Activated naive CD4-positive, alpha-beta T cell treated with anti-CD3 and anti-CD28 coated beads, Interleukin-2, amount 10 ng/mL, durations not matched to agents 7 days and 5 days (primary cell): ENCODE results near the gene RCOR3.
"Not testable (repeated sequence)": the region's sequence is repeated elsewhere in the genome, so short reads cannot be mapped to it uniquely, and the experiment has no call there.

Experiments
- CTCF ChIA-PET: fragments of 350-600 bp; sonication (Branson Sonifier 250); formaldehyde crosslinking; loops from one replicate; lab custom pipeline; 2021; ENCODE audit warnings: antibody characterized with exemption; lab: Charles Lee
- DNase-seq: peaks from one replicate; pipeline ENCODE4 v3.0.0-alpha.2; 2020
- H3K27ac Mint-ChIP-seq: one replicate; pipeline ENCODE4 v1.8.0; 2021; ENCODE audit warnings: mild to moderate bottlenecking, moderate library complexity, mixed read lengths
- H3K27me3 Mint-ChIP-seq: one replicate; pipeline ENCODE4 v1.8.0; 2021; ENCODE audit warnings: mild to moderate bottlenecking, mixed read lengths
- H3K36me3 Mint-ChIP-seq: one replicate; pipeline ENCODE4 v1.8.0; 2021; ENCODE audit warnings: mixed read lengths
- H3K4me1 Mint-ChIP-seq: one replicate; pipeline ENCODE4 v1.8.0; 2021; ENCODE audit warnings: mixed read lengths
- H3K4me3 Mint-ChIP-seq: one replicate; pipeline ENCODE4 v1.8.0; 2021; ENCODE audit warnings: mild to moderate bottlenecking, moderate library complexity, mixed read lengths
- H3K9me3 Mint-ChIP-seq: one replicate; pipeline ENCODE4 v1.8.0; 2021; ENCODE audit warnings: mixed read lengths

Gene RCOR3

GRCh38 chr1:211241071-211241470 is 18.1 kb upstream of the RCOR3 start:
- DNase-seq, result no peak
- H3K36me3 Mint-ChIP-seq, result no peaks in the 10 kb centered on the region
- H3K27me3 Mint-ChIP-seq, result peaks cover 10% of the 10 kb centered on the region
- no peak overlapping the region for H3K4me3 Mint-ChIP-seq
- no peaks in the 10 kb centered on the region for H3K9me3 Mint-ChIP-seq
- H3K4me1 Mint-ChIP-seq, result no peaks in the 10 kb centered on the region
- CTCF ChIA-PET, result no interaction called here
- no peak overlapping the region for H3K27ac Mint-ChIP-seq

- DNase-seq, H3K4me3 Mint-ChIP-seq, H3K4me1 Mint-ChIP-seq, H3K9me3 Mint-ChIP-seq, CTCF ChIA-PET, H3K36me3 Mint-ChIP-seq, H3K27ac Mint-ChIP-seq: not testable (repeated sequence)
- peaks cover 14% of the 10 kb centered on the region for H3K27me3 Mint-ChIP-seq
Measured at GRCh38 chr1:211243639-211244038, 15.5 kb upstream of the RCOR3 start.

- H3K36me3 Mint-ChIP-seq, result not testable (repeated sequence)
Measured at GRCh38 chr1:211246583-211246982, 12.6 kb upstream of the RCOR3 start.

GRCh38 chr1:211247921-211248320 is 11.2 kb upstream of the RCOR3 start:
- H3K27ac Mint-ChIP-seq, result no peak overlapping the region
- peaks cover 18% of the 10 kb centered on the region for H3K27me3 Mint-ChIP-seq
- DNase-seq, result no peak
- H3K9me3 Mint-ChIP-seq, result no peaks in the 10 kb centered on the region
- H3K4me1 Mint-ChIP-seq, result peaks cover 4% of the 10 kb centered on the region
- H3K4me3 Mint-ChIP-seq, result no peak overlapping the region
- H3K36me3 Mint-ChIP-seq, result no peaks in the 10 kb centered on the region
- CTCF ChIA-PET, result interaction anchor here (1.3 to 1.4 kb wide), 2 partner anchors 112 to 801 kb away, joined by 3 to 4 read pairs; no protein-coding TSS in a partner anchor

More at GRCh38 chr1:211246583-211246982, 12.6 kb upstream of the RCOR3 start:
- H3K27ac Mint-ChIP-seq, H3K9me3 Mint-ChIP-seq, H3K4me3 Mint-ChIP-seq, H3K4me1 Mint-ChIP-seq, CTCF ChIA-PET, DNase-seq: not testable (repeated sequence)
- H3K27me3 Mint-ChIP-seq, result peaks cover 14% of the 10 kb centered on the region

GRCh38 chr1:211249611-211250010 is 9.6 kb upstream of the RCOR3 start:
- H3K27ac Mint-ChIP-seq, H3K4me1 Mint-ChIP-seq, CTCF ChIA-PET, H3K4me3 Mint-ChIP-seq, H3K9me3 Mint-ChIP-seq, H3K36me3 Mint-ChIP-seq, DNase-seq: not testable (repeated sequence)
- H3K27me3 Mint-ChIP-seq, result peaks cover 12% of the 10 kb centered on the region

- H3K4me3 Mint-ChIP-seq, result peak overlapping the region; percentile 77
- peak overlapping the region; percentile 96 for H3K27ac Mint-ChIP-seq
- CTCF ChIA-PET, result interaction anchor here (1.3 to 2.0 kb wide), 2 partner anchors 66 to 122 kb away, joined by 3 to 5 read pairs; no protein-coding TSS in a partner anchor
- H3K27me3 Mint-ChIP-seq, result peaks cover 11% of the 10 kb centered on the region
- H3K4me1 Mint-ChIP-seq, result peaks cover 23% of the 10 kb centered on the region
- H3K36me3 Mint-ChIP-seq, result peaks cover 12% of the 10 kb centered on the region
- no peak for DNase-seq
- H3K9me3 Mint-ChIP-seq, result no peaks in the 10 kb centered on the region
Measured at GRCh38 chr1:211257826-211258225, 1.3 kb upstream of the RCOR3 start.

- CTCF ChIA-PET, result interaction anchor here (1.0 to 2.0 kb wide), 3 partner anchors 29 to 123 kb away, joined by 3 to 5 read pairs (median 3); no protein-coding TSS in a partner anchor
- H3K36me3 Mint-ChIP-seq, result peaks cover 13% of the 10 kb centered on the region
- H3K27me3 Mint-ChIP-seq, result peaks cover 10% of the 10 kb centered on the region
- H3K9me3 Mint-ChIP-seq, result no peaks in the 10 kb centered on the region
- H3K27ac Mint-ChIP-seq, result peak overlapping the region; percentile 96
- peak; percentile 75 for DNase-seq
- H3K4me1 Mint-ChIP-seq, result peaks cover 23% of the 10 kb centered on the region
- H3K4me3 Mint-ChIP-seq, result peak overlapping the region; percentile 77
Measured at GRCh38 chr1:211258310-211258755, 833 bp upstream of the RCOR3 start.

- CTCF ChIA-PET, result interaction anchor here (0.6 kb wide), 1 partner anchor 39 kb away, joined by 4 read pairs; no protein-coding TSS in a partner anchor
- H3K27ac Mint-ChIP-seq, result peak overlapping the region; percentile 93
Measured at GRCh38 chr1:211259638-211260126, 516 bp downstream of the RCOR3 start.

GRCh38 chr1:211260141-211261107 is 1.3 kb downstream of the RCOR3 start:
- Mint-ChIP-seq H3K4me1 (peaks cover 29% of the 10 kb centered on the region), H3K27ac (peak overlapping the region; percentile 93), H3K4me3 (peak overlapping the region; percentile 77), H3K36me3 (peaks cover 19% of the 10 kb centered on the region), H3K9me3 (no peaks in the 10 kb centered on the region), H3K27me3 (peaks cover 10% of the 10 kb centered on the region)
- DNase-seq, result peak; percentile 83
- CTCF ChIA-PET, result interaction anchor here (0.6 to 0.7 kb wide), 2 partner anchors 39 to 775 kb away, joined by 3 to 4 read pairs; partner anchors contain the start of genes DTL and INTS7

More at GRCh38 chr1:211259638-211260126, 516 bp downstream of the RCOR3 start:
- H3K27me3 Mint-ChIP-seq, result peaks cover 10% of the 10 kb centered on the region
- H3K36me3 Mint-ChIP-seq, result peaks cover 18% of the 10 kb centered on the region
- H3K4me3 Mint-ChIP-seq, result peak overlapping the region; percentile 77
- DNase-seq, result no peak
- H3K4me1 Mint-ChIP-seq, result peaks cover 28% of the 10 kb centered on the region
- no peaks in the 10 kb centered on the region for H3K9me3 Mint-ChIP-seq

- peak overlapping the region; percentile 93 for H3K27ac Mint-ChIP-seq
- CTCF ChIA-PET, result interaction anchor here (0.7 kb wide), 1 partner anchor 775 kb away, joined by 3 read pairs; the partner anchor contains the start of genes DTL and INTS7
- H3K4me3 Mint-ChIP-seq, result peak overlapping the region; percentile 77
- peaks cover 31% of the 10 kb centered on the region for H3K4me1 Mint-ChIP-seq
- no peak for DNase-seq
- peaks cover 22% of the 10 kb centered on the region for H3K36me3 Mint-ChIP-seq
- no peaks in the 10 kb centered on the region for H3K9me3 Mint-ChIP-seq
- H3K27me3 Mint-ChIP-seq, result peaks cover 10% of the 10 kb centered on the region
Measured at GRCh38 chr1:211261229-211261628, 2.1 kb downstream of the RCOR3 start.

GRCh38 chr1:211263022-211263421 is 3.9 kb downstream of the RCOR3 start:
- DNase-seq, H3K27ac Mint-ChIP-seq, H3K9me3 Mint-ChIP-seq, CTCF ChIA-PET, H3K27me3 Mint-ChIP-seq, H3K4me3 Mint-ChIP-seq: not testable (repeated sequence)
- Mint-ChIP-seq H3K36me3 (peaks cover 27% of the 10 kb centered on the region), H3K4me1 (peaks cover 22% of the 10 kb centered on the region)

- no peak for DNase-seq
- CTCF ChIA-PET, result interaction anchor here (1.4 kb wide), 1 partner anchor 11 kb away, joined by 5 read pairs; no protein-coding TSS in a partner anchor
Measured at GRCh38 chr1:211267204-211267857, 8.2 kb downstream of the RCOR3 start.

GRCh38 chr1:211279340-211279739 is 20.2 kb downstream of the RCOR3 start:
- no peak for DNase-seq
- CTCF ChIA-PET, result no interaction called here
- no peak overlapping the region for H3K4me3 Mint-ChIP-seq
- H3K4me1 Mint-ChIP-seq, result no peaks in the 10 kb centered on the region
- peaks cover 25% of the 10 kb centered on the region for H3K36me3 Mint-ChIP-seq
- no peak overlapping the region for H3K27ac Mint-ChIP-seq
- no peaks in the 10 kb centered on the region for H3K27me3 Mint-ChIP-seq
- no peaks in the 10 kb centered on the region for H3K9me3 Mint-ChIP-seq

More at GRCh38 chr1:211267204-211267857, 8.2 kb downstream of the RCOR3 start:
- Mint-ChIP-seq H3K27ac (no peak overlapping the region), H3K9me3 (no peaks in the 10 kb centered on the region), H3K4me1 (peaks cover 8% of the 10 kb centered on the region), H3K27me3 (no peaks in the 10 kb centered on the region), H3K36me3 (peaks cover 30% of the 10 kb centered on the region), H3K4me3 (no peak overlapping the region)
